ENCODE data around the gene LEMD2.

The LEMD2 gene

GRCh38 chr6:33731035-33731434 lies 57.9 kb downstream of the LEMD2 start:
- Mint-ChIP-seq H3K4me3 (no peak overlapping the region), H3K4me1 (no peaks in the 10 kb centered on the region)

GRCh38 chr6:33730611-33731010 lies 58.3 kb downstream of the LEMD2 start:
- H3K4me1 Mint-ChIP-seq, result no peaks in the 10 kb centered on the region
- DNase-seq (no peak), ATAC-seq (replicated peaks) (no peak)
- H3K9me3 Mint-ChIP-seq, result no peaks in the 10 kb centered on the region
- H3K27me3 Mint-ChIP-seq, result peaks cover 0 to 6% of the 10 kb centered on the region in 2 donors
- no peak overlapping the region for H3K4me3 Mint-ChIP-seq
- no peak overlapping the region for H3K27ac Mint-ChIP-seq
- no peaks in the 10 kb centered on the region for H3K36me3 Mint-ChIP-seq

More at GRCh38 chr6:33731035-33731434, 57.9 kb downstream of the LEMD2 start:
- ATAC-seq (replicated peaks), result no peak
- Mint-ChIP-seq H3K27ac (no peak overlapping the region), H3K36me3 (no peaks in the 10 kb centered on the region), H3K27me3 (peaks cover 0 to 6% of the 10 kb centered on the region in 2 donors), H3K9me3 (no peaks in the 10 kb centered on the region)
- DNase-seq, result no peak

- H3K36me3 Mint-ChIP-seq, result no peaks in the 10 kb centered on the region
- H3K27me3 Mint-ChIP-seq, result peaks cover 3 to 6% of the 10 kb centered on the region in 2 donors
- ATAC-seq (replicated peaks) (no peak), DNase-seq (no peak)
- H3K9me3 Mint-ChIP-seq, result no peaks in the 10 kb centered on the region
- peaks cover 0 to 2% of the 10 kb centered on the region in 2 donors for H3K4me1 Mint-ChIP-seq
- H3K4me3 Mint-ChIP-seq, result no peak overlapping the region
- no peak overlapping the region for H3K27ac Mint-ChIP-seq
Observed at GRCh38 chr6:33729059-33729458, 59.9 kb downstream of the LEMD2 start.

GRCh38 chr6:33728438-33728837 lies 60.5 kb downstream of the LEMD2 start:
- Mint-ChIP-seq H3K36me3 (no peaks in the 10 kb centered on the region), H3K27me3 (peaks cover 7 to 10% of the 10 kb centered on the region in 2 donors), H3K27ac (peak overlapping the region; percentile 27), H3K4me3 (no peak overlapping the region), H3K4me1 (peaks cover 0 to 2% of the 10 kb centered on the region in 2 donors), H3K9me3 (no peaks in the 10 kb centered on the region)
- ATAC-seq (replicated peaks) (no peak), DNase-seq (no peak)

GRCh38 chr6:33727932-33728331 lies 61.0 kb downstream of the LEMD2 start:
- no peak for DNase-seq
- Mint-ChIP-seq H3K4me3 (no peak overlapping the region), H3K36me3 (no peaks in the 10 kb centered on the region), H3K27ac (no peak overlapping the region), H3K9me3 (no peaks in the 10 kb centered on the region), H3K4me1 (peaks cover 0 to 2% of the 10 kb centered on the region in 2 donors), H3K27me3 (peaks cover 7 to 11% of the 10 kb centered on the region in 2 donors)
- ATAC-seq (replicated peaks), result no peak

- DNase-seq (no peak), ATAC-seq (replicated peaks) (no peak)
- no peak overlapping the region for H3K27ac Mint-ChIP-seq
- H3K4me1 Mint-ChIP-seq, result peaks cover 0 to 2% of the 10 kb centered on the region in 2 donors
- H3K36me3 Mint-ChIP-seq, result no peaks in the 10 kb centered on the region
- H3K9me3 Mint-ChIP-seq, result no peaks in the 10 kb centered on the region
- no peak overlapping the region for H3K4me3 Mint-ChIP-seq
- peaks cover 7 to 11% of the 10 kb centered on the region in 2 donors for H3K27me3 Mint-ChIP-seq
Observed at GRCh38 chr6:33727126-33727525, 61.8 kb downstream of the LEMD2 start.

GRCh38 chr6:33726696-33727095 lies 62.2 kb downstream of the LEMD2 start:
- Mint-ChIP-seq H3K36me3 (no peaks in the 10 kb centered on the region), H3K4me3 (no peak overlapping the region), H3K9me3 (no peaks in the 10 kb centered on the region), H3K27me3 (peaks cover 7 to 11% of the 10 kb centered on the region in 2 donors), H3K4me1 (peaks cover 2 to 3% of the 10 kb centered on the region in 2 donors), H3K27ac (no peak overlapping the region)
- ATAC-seq (replicated peaks) (no peak), DNase-seq (no peak)

- Mint-ChIP-seq H3K4me1 (peaks cover 2 to 9% of the 10 kb centered on the region in 2 donors), H3K36me3 (no peaks in the 10 kb centered on the region), H3K4me3 (no peak overlapping the region), H3K27ac (no peak overlapping the region), H3K9me3 (no peaks in the 10 kb centered on the region), H3K27me3 (peaks cover 7 to 11% of the 10 kb centered on the region in 2 donors)
- ATAC-seq (replicated peaks), result no peak
- DNase-seq, result no peak
Observed at GRCh38 chr6:33725891-33726673, 62.8 kb downstream of the LEMD2 start.

GRCh38 chr6:33725222-33725621 lies 63.7 kb downstream of the LEMD2 start:
- ATAC-seq (replicated peaks), result no peak
- Mint-ChIP-seq H3K4me1 (peaks cover 9 to 18% of the 10 kb centered on the region in 2 donors), H3K9me3 (no peaks in the 10 kb centered on the region), H3K27me3 (peaks cover 9 to 11% of the 10 kb centered on the region in 2 donors), H3K27ac (no peak overlapping the region), H3K4me3 (no peak overlapping the region), H3K36me3 (no peaks in the 10 kb centered on the region)
- no peak for DNase-seq

GRCh38 chr6:33724102-33725023 lies 64.6 kb downstream of the LEMD2 start:
- Mint-ChIP-seq H3K36me3 (no peaks in the 10 kb centered on the region), H3K4me1 (peaks cover 15 to 24% of the 10 kb centered on the region in 2 donors), H3K27me3 (peaks cover 11% of the 10 kb centered on the region in 2 donors), H3K9me3 (no peaks in the 10 kb centered on the region), H3K4me3 (no peak overlapping the region), H3K27ac (no peak overlapping the region)
- DNase-seq (no peak), ATAC-seq (replicated peaks) (no peak)

- Mint-ChIP-seq H3K27ac (no peak overlapping the region), H3K27me3 (peaks cover 11% of the 10 kb centered on the region in 2 donors), H3K9me3 (no peaks in the 10 kb centered on the region), H3K4me3 (no peak overlapping the region), H3K4me1 (peaks cover 21 to 32% of the 10 kb centered on the region in 2 donors), H3K36me3 (no peaks in the 10 kb centered on the region)
- ATAC-seq (replicated peaks) (no peak), DNase-seq (no peak)
Observed at GRCh38 chr6:33723371-33724085, 65.4 kb downstream of the LEMD2 start.

- no peak overlapping the region for H3K27ac Mint-ChIP-seq
- H3K36me3 Mint-ChIP-seq, result no peaks in the 10 kb centered on the region
- H3K4me3 Mint-ChIP-seq, result no peak overlapping the region
- peaks cover 24 to 37% of the 10 kb centered on the region in 2 donors for H3K4me1 Mint-ChIP-seq
- ATAC-seq (replicated peaks), result no peak
- no peaks in the 10 kb centered on the region for H3K9me3 Mint-ChIP-seq
- DNase-seq, result no peak
- peaks cover 11% of the 10 kb centered on the region in 2 donors for H3K27me3 Mint-ChIP-seq
Observed at GRCh38 chr6:33722103-33722623, 66.8 kb downstream of the LEMD2 start.

GRCh38 chr6:33721508-33721907 lies 67.4 kb downstream of the LEMD2 start:
- H3K4me1 Mint-ChIP-seq, result peaks cover 24 to 37% of the 10 kb centered on the region in 2 donors
- H3K4me3 Mint-ChIP-seq, result no peak overlapping the region
- no peaks in the 10 kb centered on the region for H3K36me3 Mint-ChIP-seq
- peak overlapping the region; percentile 7 for H3K27ac Mint-ChIP-seq
- no peaks in the 10 kb centered on the region for H3K9me3 Mint-ChIP-seq
- ATAC-seq (replicated peaks) (peak in 1 of 2 donors; percentile 38), DNase-seq (no peak)
- peaks cover 9 to 11% of the 10 kb centered on the region in 2 donors for H3K27me3 Mint-ChIP-seq
